Motor neuron (in vitro differentiated cells): ENCODE measurements around the gene CST3. TPM values are rescaled to one million over a fixed set of nuclear protein-coding genes. Genes with fewer than 3 reads are reported as not detected.
A peak's percentile ranks its signal among the peaks of the same experiment; 100 is the strongest.

Source experiments
- ATAC-seq, 8 experiments: fragments of 200-7000 bp; cut with Tn5 transposase; replicated peaks in 6 of 8; 2 replicates each; pipeline ENCODE4 v1.8.0; 2021; ENCODE audit warnings: mild to moderate bottlenecking in 8 of 8, moderate library complexity in 8 of 8
- H3K27ac ChIP-seq, 2 donors: fragments of 250-450 bp; sonication (Bioruptor Pico); 2 replicates each; pipeline ENCODE4 v1.9.0; 2021; ENCODE audit warnings: antibody characterized with exemption in 2 of 2, mild to moderate bottlenecking in 2 of 2, moderate library complexity in 1 of 2
- H3K4me1 ChIP-seq, 2 donors: fragments of 250-450 bp; sonication (Bioruptor Pico); replicated peaks in 1 of 2; 2 replicates each; pipeline ENCODE4 v1.6.1; 2021; ENCODE audit warnings: antibody characterized with exemption in 2 of 2, mild to moderate bottlenecking in 2 of 2, moderate library complexity in 1 of 2
- H3K4me3 ChIP-seq, 5 donors: fragments of 250-450 bp; sonication (Bioruptor Pico); 2 replicates each; pipeline ENCODE4 v1.9.0; 2021; ENCODE audit warnings: antibody characterized with exemption in 5 of 5, mild to moderate bottlenecking in 5 of 5, moderate library complexity in 4 of 5
- WGBS, 10 experiments: fragments of 450-650 bp; shearing (Covaris generic); methylation state at CpG; one replicate each; pipeline ENCODE4 v1.0.0; 2022; 5-methylcytosine and 5-hydroxymethylcytosine counted together
- in situ Hi-C, 9 experiments: fragments of 400-800 bp; cut with MboI; loops; one replicate each; pipeline ENCODE4 v1.15.0; 2021; ENCODE audit warnings: low sequenced_read_pairs in 9 of 9, low pct_unique_long_range_greater_than_20kb in 2 of 9; ENCODE audit not compliant: unreplicated experiment in 9 of 9
- total RNA-seq, 8 experiments: library from RNA; unstranded; fragments of 300-600 nt; gene quantifications; 2 replicates each; pipeline versions ENCODE4 v1.2.3 to v1.2.4, GENCODE V29; 2022

Gene CST3
- total RNA-seq, 8 experiments from 2014 or later: 50.2 to 1,751 (median 154) TPM

DNA sequence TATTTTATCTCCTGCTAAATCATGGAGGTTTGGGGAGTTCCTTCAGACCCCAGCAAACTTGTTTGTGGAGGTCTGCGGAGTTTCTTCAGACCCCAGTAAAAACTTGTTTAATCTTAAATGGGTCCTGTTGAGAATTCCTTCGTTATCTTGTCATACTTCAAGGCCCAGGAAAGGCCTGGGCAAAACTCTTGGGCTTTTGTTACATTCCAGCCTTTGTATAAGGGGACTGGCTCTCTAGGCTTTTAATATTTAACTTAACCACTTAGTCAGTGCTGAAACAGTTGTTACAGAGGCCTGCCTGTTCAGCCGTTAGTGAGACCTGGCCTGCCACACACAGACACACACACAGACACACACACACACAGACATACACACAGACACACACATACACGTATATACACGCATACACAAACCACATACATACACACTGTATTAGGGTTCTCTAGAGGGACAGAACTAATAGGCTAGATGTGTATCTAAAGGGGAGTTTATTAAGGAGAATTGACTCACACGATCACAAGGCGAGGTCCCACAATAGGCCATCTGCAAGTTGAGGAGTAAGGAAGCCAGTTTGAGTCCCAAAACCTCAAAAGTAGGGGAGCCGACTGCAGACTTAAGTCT lies 21.3 kb upstream of the CST3 start:
- Histone ChIP-seq H3K4me1 (no peaks in the 10 kb centered on the region), H3K4me3 (no peak overlapping the region), H3K27ac (no peak overlapping the region)
- ATAC-seq: peak in 2 of 8 experiments; percentile 7
- in situ Hi-C loops: no loop called here
- WGBS, 10 experiments: 0 to 100% (median 78%) methylated on average over 1 to 5 of the region's 8 CpGs; no CpG with 5 or more reads in 2 of the 10 experiments

DNA sequence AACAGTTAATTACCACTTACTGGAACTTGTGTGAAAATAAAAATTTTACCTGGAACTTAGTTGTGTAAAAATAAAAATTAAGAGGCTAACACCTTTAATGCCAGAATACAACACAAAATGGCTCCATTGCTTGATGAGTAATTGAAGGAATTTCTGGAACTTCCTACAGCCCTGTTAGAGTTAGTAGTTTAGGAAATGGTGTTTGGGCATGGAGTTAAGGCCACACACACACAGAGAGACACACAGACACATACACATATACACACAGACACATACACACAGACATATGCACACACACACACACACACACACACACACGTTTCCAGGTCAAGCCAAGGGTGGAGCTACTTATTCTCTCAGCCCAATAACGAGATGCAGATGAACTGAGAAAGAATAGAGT lies 20.6 kb upstream of the CST3 start:
- in situ Hi-C loops: no loop called here
- 0 to 86% (median 71%) methylated on average over 1 of the region's 2 CpGs; no CpG with 5 or more reads in 7 of the 10 experiments for WGBS, 10 experiments
- H3K4me3 ChIP-seq: no peak overlapping the region
- ATAC-seq: no peak
- no peak overlapping the region for H3K27ac ChIP-seq
- no peaks in the 10 kb centered on the region for H3K4me1 ChIP-seq

DNA sequence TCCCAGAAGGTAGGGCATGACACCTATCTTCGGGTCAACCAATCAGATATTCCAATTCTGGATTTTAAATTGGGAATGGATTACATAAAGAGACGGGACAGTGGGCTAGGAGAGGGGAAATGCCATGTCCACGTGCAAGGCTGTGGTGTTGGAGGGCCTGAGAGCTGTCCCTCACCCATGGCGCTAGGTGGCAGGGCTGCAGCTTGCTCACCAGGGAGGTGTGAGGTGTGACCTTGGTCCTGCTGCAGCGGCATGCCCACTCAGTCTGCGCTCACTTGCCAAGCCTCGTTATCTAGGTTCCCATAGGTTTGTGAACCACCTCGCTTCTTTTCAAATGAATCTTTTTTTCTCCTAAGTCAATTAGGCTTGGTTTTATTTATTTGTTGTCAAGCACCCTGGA lies 19.4 kb upstream of the CST3 start:
- 69 to 100% (median 94%) methylated on average over 1 to 7 of the region's 8 CpGs for WGBS, 10 experiments
- in situ Hi-C loops: no loop called here

DNA sequence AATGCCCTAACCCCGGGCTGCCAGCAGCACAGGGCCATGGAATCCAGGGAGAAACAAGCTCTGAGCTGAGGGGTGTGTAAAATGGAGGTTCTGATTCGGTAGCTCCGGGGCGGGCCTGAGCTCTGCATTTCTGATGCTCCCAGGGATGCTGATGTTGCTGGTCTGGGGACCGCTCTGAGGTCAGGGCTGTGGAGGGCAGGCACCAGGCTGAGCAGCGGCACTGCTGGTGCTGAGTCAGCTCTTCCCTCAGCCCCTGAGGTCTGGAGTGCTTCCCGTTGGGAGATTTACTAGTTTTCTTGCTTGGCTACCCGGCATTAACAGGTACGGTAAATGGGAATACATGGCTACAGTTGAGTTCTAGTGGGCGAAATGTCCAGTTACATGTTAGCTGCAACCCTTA lies 18.6 kb upstream of the CST3 start:
- in situ Hi-C loops: no loop called here
- no peaks in the 10 kb centered on the region for H3K4me1 ChIP-seq
- H3K4me3 ChIP-seq: no peak overlapping the region
- H3K27ac ChIP-seq: no peak overlapping the region
- 20 to 100% (median 75%) methylated on average over 1 to 4 of the region's 10 CpGs; no CpG with 5 or more reads in 1 of the 10 experiments for WGBS, 10 experiments
- ATAC-seq: peak in 5 of 8 experiments; percentile 6 to 67 (median 51)

More for the DNA sequence above, 19.4 kb upstream of the CST3 start:
- no peak for ATAC-seq
- Histone ChIP-seq H3K27ac (no peak overlapping the region), H3K4me1 (no peaks in the 10 kb centered on the region), H3K4me3 (no peak overlapping the region)

DNA sequence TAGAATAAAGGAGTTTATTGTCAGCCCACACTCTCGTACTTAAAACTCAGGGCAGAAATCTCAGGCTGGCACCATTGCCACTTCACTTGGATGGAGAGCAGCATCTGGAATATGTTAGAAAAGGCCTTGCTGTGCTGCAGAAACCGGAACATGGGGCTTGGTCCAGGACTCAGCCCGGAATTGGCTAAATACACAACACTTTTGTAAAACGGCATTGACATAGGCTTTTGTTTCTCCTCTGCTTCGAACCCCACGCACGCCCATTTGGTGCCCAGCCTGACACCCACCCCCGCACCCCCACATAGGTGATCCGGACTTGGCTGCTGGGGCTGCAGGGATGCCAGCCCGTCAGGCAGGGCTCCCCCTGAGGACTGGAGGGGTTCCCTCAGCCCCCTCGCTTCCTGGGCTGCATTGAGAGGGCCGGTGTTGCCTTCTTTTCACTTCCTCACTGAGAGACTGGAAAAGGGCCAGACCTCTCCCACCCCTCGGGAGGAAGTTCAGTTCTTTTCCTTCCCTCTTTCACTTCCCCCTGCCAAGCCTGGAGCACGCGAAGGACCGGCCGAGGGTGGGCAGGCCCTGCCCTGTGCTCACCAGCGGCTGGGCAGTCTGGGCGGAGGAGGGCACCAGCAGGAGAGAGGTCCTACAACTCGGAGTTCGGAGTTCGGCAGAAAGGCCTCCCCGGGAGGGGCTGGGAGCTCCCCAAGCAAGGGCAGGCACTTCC lies 17.9 kb upstream of the CST3 start:
- Histone ChIP-seq H3K4me1 (no peaks in the 10 kb centered on the region), H3K27ac (no peak overlapping the region), H3K4me3 (no peak overlapping the region)
- in situ Hi-C loops: no loop called here
- ATAC-seq: peak in 1 of 8 experiments; percentile 19
- WGBS, 10 experiments: 30 to 86% (median 77%) methylated on average over 1 to 10 of the region's 23 CpGs; no CpG with 5 or more reads in 3 of the 10 experiments

DNA sequence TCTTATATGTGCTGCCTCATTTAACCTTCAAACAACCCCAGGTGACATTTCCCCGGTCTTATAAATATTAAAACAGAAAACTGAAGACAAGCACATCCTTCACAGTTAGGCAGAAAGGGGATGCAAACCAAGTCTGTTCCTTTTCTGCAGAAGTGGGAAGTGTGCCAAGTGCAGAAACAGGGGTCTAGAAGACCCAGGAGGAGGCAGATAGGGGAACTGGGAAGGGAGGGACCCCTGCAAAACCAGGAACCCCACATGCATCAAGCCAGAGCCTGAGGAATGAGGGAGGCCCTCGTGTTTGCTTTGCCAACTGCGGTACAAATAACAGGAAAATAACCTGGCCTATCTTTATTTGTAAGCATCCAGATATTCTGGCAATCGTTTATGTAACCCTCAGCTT lies 17.0 kb upstream of the CST3 start:
- no peak for ATAC-seq
- 28 to 90% (median 74%) methylated on average over 1 to 4 of the region's 4 CpGs; no CpG with 5 or more reads in 1 of the 10 experiments for WGBS, 10 experiments
- no peak overlapping the region for H3K4me3 ChIP-seq
- no peaks in the 10 kb centered on the region for H3K4me1 ChIP-seq
- no peak overlapping the region for H3K27ac ChIP-seq
- in situ Hi-C loops: no loop called here

DNA sequence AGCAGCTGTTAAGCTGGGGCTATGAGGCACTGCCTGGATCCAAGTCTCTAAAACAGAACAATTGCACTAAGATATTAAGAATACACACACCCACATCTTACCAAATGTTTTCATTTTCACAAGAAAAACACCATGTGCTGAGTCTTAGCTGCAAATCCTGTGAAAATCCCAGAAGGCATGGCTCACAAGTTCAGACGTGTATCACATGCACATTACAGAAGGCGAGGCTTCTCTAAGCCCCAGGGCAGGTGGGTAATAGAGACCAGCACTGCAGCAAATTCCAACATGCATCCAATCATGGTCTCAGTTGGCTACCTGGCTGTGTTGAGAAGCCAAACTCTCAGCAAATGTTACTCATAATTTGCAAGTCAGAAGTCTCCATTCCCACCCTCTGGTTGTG lies 16.2 kb upstream of the CST3 start:
- 0 to 100% (median 75%) methylated on average over 1 to 2 of the region's 2 CpGs; no CpG with 5 or more reads in 6 of the 10 experiments for WGBS, 10 experiments
- in situ Hi-C loops: no loop called here

DNA sequence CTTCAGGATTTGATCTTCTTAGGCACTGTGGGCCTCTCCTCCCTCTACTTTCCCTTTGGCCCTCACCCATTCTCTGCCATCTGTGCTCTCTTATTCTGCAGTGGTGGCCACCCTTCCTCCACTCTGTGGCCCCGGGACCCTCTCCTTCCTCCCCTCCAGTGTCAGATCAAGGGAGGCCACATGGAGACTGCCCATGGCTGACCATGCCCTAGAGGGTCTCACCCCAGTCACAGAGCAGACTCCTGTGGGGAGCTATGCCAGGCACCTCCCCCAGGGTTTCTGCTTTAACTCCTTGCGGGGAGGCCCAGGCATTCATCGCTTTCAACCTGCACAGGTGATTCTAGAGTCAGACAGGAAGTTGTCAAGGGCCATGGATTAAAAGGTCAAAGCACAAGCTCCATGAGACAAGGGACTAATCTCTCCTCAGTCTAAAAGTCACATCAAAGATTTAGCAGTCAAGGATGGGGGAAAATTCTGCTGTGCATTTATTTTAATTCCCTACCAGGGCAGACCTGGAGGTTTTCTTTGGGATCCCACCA lies 15.7 kb upstream of the CST3 start:
- in situ Hi-C loops: no loop called here
- Histone ChIP-seq H3K27ac (no peak overlapping the region), H3K4me3 (no peak overlapping the region), H3K4me1 (no peaks in the 10 kb centered on the region)
- 0 to 100% (median 92%) methylated on average over 1 to 2 of the region's 3 CpGs; no CpG with 5 or more reads in 3 of the 10 experiments for WGBS, 10 experiments
- no peak for ATAC-seq

More for the DNA sequence above, 16.2 kb upstream of the CST3 start:
- no peaks in the 10 kb centered on the region for H3K4me1 ChIP-seq
- ATAC-seq: peak in 1 of 8 experiments; percentile 51
- no peak overlapping the region for H3K4me3 ChIP-seq
- no peak overlapping the region for H3K27ac ChIP-seq

DNA sequence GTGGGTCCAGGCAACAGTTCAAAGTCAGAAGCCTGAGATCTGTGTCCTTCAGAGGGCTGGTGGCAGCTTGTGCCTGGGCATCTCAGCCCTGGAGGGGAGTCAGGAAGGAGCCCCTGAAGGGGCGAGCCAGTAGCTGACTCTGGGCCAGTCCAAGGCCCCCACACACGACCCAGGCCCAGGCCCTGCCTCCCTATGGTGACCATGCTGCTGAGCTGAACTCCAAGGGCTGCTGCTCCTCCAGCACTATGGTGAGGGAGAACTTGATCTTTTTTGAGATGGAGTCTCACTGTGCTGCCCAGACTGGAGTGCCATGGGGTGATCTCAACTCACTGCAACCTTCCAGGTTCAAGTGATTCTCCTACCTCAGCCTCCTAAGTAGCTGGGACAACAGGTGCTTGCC lies 15.2 kb upstream of the CST3 start:
- no peak overlapping the region for H3K27ac ChIP-seq
- ATAC-seq: no peak
- no peaks in the 10 kb centered on the region for H3K4me1 ChIP-seq
- no peak overlapping the region for H3K4me3 ChIP-seq
- in situ Hi-C loops: no loop called here
- WGBS, 10 experiments: 20 to 80% methylated on average over 1 of the region's 2 CpGs; no CpG with 5 or more reads in 8 of the 10 experiments

DNA sequence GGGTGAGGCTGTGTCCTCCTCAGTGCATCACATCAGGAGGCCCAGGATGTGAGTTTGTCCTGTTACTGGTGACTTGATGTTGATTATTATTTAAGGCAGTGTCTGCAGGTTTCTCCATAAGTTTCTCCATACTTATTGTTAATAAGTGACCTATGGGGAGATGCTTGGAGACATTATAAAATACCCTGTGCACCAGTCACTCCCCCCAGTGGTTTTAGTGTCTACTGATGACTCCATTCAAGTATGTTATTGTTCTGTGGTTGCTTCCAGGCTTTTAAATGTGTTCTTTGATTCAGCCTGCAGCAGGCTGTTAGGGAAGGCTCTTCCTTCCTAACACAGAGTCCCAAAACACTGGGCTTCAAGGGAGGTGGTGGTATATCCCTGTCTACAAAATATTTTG lies 14.6 kb upstream of the CST3 start:
- in situ Hi-C loops: no loop called here
- Histone ChIP-seq H3K4me1 (no peaks in the 10 kb centered on the region), H3K27ac (no peak overlapping the region), H3K4me3 (no peak overlapping the region)
- no peak for ATAC-seq

DNA sequence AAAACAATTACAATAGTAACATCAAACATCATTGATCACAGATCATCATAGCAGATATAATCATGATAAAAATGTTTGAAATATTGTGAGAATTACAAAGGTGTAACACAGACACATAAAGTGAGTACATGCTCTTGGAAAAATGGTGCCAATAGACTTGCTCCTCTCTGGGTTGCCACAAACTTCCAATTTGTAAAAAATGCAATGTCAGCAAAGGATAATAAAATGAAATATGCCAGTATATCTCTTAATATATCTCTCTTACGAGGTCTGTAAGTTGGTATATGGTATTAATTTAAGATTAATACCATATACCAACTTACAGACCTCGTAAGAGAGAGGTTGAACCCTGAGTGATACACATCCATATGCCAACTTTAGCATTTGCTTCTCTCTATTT lies 13.4 kb upstream of the CST3 start:
- Histone ChIP-seq H3K27ac (no peak overlapping the region), H3K4me3 (no peak overlapping the region), H3K4me1 (no peaks in the 10 kb centered on the region)
- 50 to 100% (median 67%) methylated on average over 1 to 2 of the region's 2 CpGs; no CpG with 5 or more reads in 2 of the 10 experiments for WGBS, 10 experiments
- in situ Hi-C loops: no loop called here
- no peak for ATAC-seq

DNA sequence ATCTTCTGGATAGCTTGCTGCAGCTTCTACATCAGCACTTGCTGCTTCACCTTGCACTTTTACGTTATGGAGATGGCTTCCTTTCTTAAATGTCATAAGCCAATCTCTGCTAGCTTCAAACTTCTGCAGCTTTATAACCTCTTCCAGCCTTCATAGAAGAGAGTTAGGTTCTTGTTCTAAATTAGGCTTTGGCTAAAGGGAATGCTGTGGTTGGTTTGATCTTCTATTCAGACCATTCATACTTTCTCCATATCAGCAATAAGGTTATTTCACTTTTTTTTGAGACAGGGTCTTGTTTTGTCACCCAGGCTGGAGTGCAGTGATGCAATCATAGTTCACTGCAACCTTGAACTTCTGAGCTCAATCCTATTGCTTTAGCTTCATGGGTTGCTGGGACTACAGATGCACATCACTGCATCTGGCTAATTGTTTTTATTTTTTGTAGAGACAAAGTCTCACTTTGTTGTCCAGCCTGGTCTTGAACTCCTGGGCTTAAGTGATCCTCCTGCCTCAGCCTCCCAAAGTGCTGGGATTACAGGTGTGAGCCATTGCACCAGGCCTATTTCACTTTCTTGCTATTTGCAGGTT lies 12.2 kb upstream of the CST3 start:
- 17 to 100% (median 75%) methylated on average over 1 of the region's 1 CpG; no CpG with 5 or more reads in 3 of the 10 experiments for WGBS, 10 experiments
- Histone ChIP-seq H3K27ac (no peak overlapping the region), H3K4me1 (no peaks in the 10 kb centered on the region), H3K4me3 (no peak overlapping the region)
- in situ Hi-C loops: no loop called here
- ATAC-seq: no peak

DNA sequence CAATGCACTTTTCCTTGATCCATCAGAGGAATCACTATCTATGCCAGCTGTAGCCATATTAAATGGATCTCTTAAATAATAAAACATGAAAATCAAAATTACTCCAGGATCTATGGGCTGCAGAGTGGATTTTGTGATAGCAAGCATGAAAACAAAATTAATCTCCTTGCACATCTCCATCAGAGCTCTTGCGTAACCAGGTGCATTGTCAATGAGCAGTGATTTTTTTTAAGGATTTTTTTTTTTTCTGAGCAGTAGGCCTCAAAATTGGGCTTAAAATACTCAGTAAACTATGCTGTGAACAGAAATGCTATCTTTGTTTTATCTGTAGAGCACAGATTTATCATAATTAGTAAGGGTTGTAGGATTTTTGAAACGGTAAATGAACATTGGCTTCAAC lies 11.5 kb upstream of the CST3 start:
- Histone ChIP-seq H3K27ac (no peak overlapping the region), H3K4me1 (no peaks in the 10 kb centered on the region), H3K4me3 (no peak overlapping the region)
- ATAC-seq: no peak
- WGBS, 10 experiments: 50 to 95% (median 75%) methylated on average over 1 to 2 of the region's 2 CpGs; no CpG with 5 or more reads in 3 of the 10 experiments
- in situ Hi-C loops: no loop called here
